B cell (primary cell): ENCODE measurements around the gene FOXP4. TPM values are rescaled to one million over a fixed set of nuclear protein-coding genes. Genes with fewer than 3 reads are reported as not detected.

ENCODE experiments used
- ATAC-seq: fragments of 200-7000 bp; cut with Tn5 transposase; one replicate; pipeline ENCODE4 v1.10.0; 2021; ENCODE audit warnings: low read depth, mild to moderate bottlenecking, moderate number of reproducible peaks, moderate library complexity
- CTCF ChIA-PET: fragments of 350-600 bp; sonication (Branson Sonifier 250); formaldehyde crosslinking; loops from one replicate; lab custom pipeline; 2021; ENCODE audit warnings: antibody characterized with exemption, inconsistent platforms; lab: Charles Lee
- POLR2A ChIA-PET: fragments of 350-600 bp; sonication (Branson Sonifier 250); formaldehyde crosslinking; loops from one replicate; lab custom pipeline; 2021; ENCODE audit warnings: antibody characterized with exemption; lab: Charles Lee
- DNase-seq: peaks from one replicate; pipeline ENCODE4 v3.0.0; 2013
- H2AFZ ChIP-seq: 2 replicates; pipeline ENCODE4 v1.6.1; 2012; ENCODE audit warnings: mild to moderate bottlenecking, low read depth, low read length; ENCODE audit not compliant: insufficient read depth, poor library complexity, severe bottlenecking
- H3K27ac ChIP-seq, 2 donors: 1 replicate in 1 of 2; 2 replicates in 1 of 2; pipeline ENCODE4 v1.5.1; 2012 to 2013; ENCODE audit warnings: low read length in 2 of 2, mild to moderate bottlenecking in 2 of 2, moderate library complexity in 1 of 2
- H3K27me3 ChIP-seq, 4 experiments: fragments of 200-600 bp in 1 of 4; sonication (generic) in 1 of 4; replicated peaks in 1 of 4; 1 replicate in 2 of 4; 2 replicates in 2 of 4; pipeline versions ENCODE4 v1.6.1 to v1.7.0; 2013 to 2016; ENCODE audit warnings: low read length in 3 of 4, mild to moderate bottlenecking in 2 of 4, mixed read lengths in 1 of 4, moderate library complexity in 1 of 4; ENCODE audit not compliant: insufficient read depth in 4 of 4, control insufficient read depth in 3 of 4; ENCODE audit errors: control extremely low read depth in 1 of 4
- H3K36me3 ChIP-seq, 2 experiments: replicated peaks in 1 of 2; 1 replicate in 1 of 2; 2 replicates in 1 of 2; pipeline versions ENCODE4 v1.6.1 to v1.7.1; 2013; ENCODE audit warnings: low read length in 1 of 2; ENCODE audit not compliant: insufficient read depth in 2 of 2, control insufficient read depth in 1 of 2; ENCODE audit errors: control extremely low read depth in 1 of 2, extremely low read depth in 1 of 2
- H3K4me1 ChIP-seq, 2 donors: fragments of 200-600 bp in 1 of 2; sonication (generic) in 1 of 2; 1 replicate in 1 of 2; 2 replicates in 1 of 2; pipeline versions ENCODE4 v1.5.1 to v1.6.1; 2013 to 2017; ENCODE audit warnings: low read length in 2 of 2; ENCODE audit not compliant: control insufficient read depth in 2 of 2, insufficient read depth in 2 of 2
- H3K4me2 ChIP-seq: replicated peaks from 2 replicates; pipeline ENCODE3; 2012; ENCODE audit warnings: mild to moderate bottlenecking, low read depth, low read length; ENCODE audit not compliant: poor library complexity, severe bottlenecking
- H3K4me3 ChIP-seq, 5 experiments: fragments of 200-600 bp in 1 of 5; sonication (generic) in 1 of 5; 1 replicate in 3 of 5; 2 replicates in 2 of 5; pipeline versions ENCODE4 v1.5.1 to v1.7.0; 2011 to 2016; ENCODE audit warnings: low read length in 4 of 5, mild to moderate bottlenecking in 4 of 5, low read depth in 2 of 5, control low read depth in 1 of 5, moderate library complexity in 1 of 5; ENCODE audit not compliant: insufficient read depth in 1 of 5; ENCODE audit errors: control extremely low read depth in 1 of 5, extremely low read depth in 1 of 5
- H3K79me2 ChIP-seq: fragments of 200-600 bp; sonication (generic); one replicate; pipeline ENCODE4 v1.6.0; 2016; ENCODE audit warnings: low read length; ENCODE audit not compliant: control insufficient read depth, insufficient read depth
- H3K9ac ChIP-seq: fragments of 200-600 bp; sonication (generic); 2 replicates; pipeline ENCODE4 v1.6.1; 2017; ENCODE audit warnings: mild to moderate bottlenecking, low read length, moderate library complexity
- H3K9me3 ChIP-seq, 3 donors: one replicate each; pipeline versions ENCODE4 v1.6.1 to v1.7.1; 2013; ENCODE audit warnings: low read length in 2 of 3; ENCODE audit not compliant: control insufficient read depth in 2 of 3, insufficient read depth in 1 of 3; ENCODE audit errors: control extremely low read depth in 1 of 3
- H4K20me1 ChIP-seq: 2 replicates; pipeline ENCODE4 v1.6.0; 2012; ENCODE audit warnings: mild to moderate bottlenecking, low read length; ENCODE audit not compliant: insufficient read depth, control insufficient read depth, poor library complexity, severe bottlenecking
- H3K27ac Mint-ChIP-seq: one replicate; pipeline ENCODE4 v1.8.0; 2021; ENCODE audit warnings: mixed read lengths
- H3K27me3 Mint-ChIP-seq: one replicate; pipeline ENCODE4 v1.8.0; 2021; ENCODE audit warnings: mixed read lengths
- H3K4me1 Mint-ChIP-seq: one replicate; pipeline ENCODE4 v1.8.0; 2021; ENCODE audit warnings: mixed read lengths
- H3K4me3 Mint-ChIP-seq: one replicate; pipeline ENCODE4 v1.8.0; 2021; ENCODE audit warnings: mixed read lengths
- H3K9me3 Mint-ChIP-seq: one replicate; pipeline ENCODE4 v1.8.0; 2022; ENCODE audit warnings: mixed read lengths; ENCODE audit not compliant: insufficient read depth
- EZH2 ChIP-seq: IDR thresholded peaks from 2 replicates; pipeline ENCODE4 v1.6.1; 2012; ENCODE audit warnings: borderline replicate concordance, low read depth, mild to moderate bottlenecking, moderate library complexity, low read length; ENCODE audit not compliant: insufficient read depth, poor library complexity, severe bottlenecking
- WGBS: methylation state at CpG from one replicate; pipeline ENCODE4 v1.1.5; 2013; ENCODE audit warnings: missing lambda C conversion rate; ENCODE audit not compliant: insufficient coverage; 5-methylcytosine and 5-hydroxymethylcytosine counted together
- intact Hi-C: fragments of 100-400 bp; cut with micrococcal nuclease; formaldehyde crosslinking; loops from one replicate; pipeline ENCODE4 v1.10.0; 2022
- polyA plus RNA-seq: library from polyadenylated mRNA; depleted of rRNA; stranded (reverse); fragments of >200 nt; gene quantifications from 2 replicates; pipeline ENCODE4 v1.2.3, GENCODE V29; 2012
- total RNA-seq, 2 donors: library from RNA; stranded (reverse); fragments of 120-200 nt in 1 of 2; gene quantifications; 1 replicate in 1 of 2; 2 replicates in 1 of 2; pipeline versions ENCODE4 v1.2.3 to v1.2.4, GENCODE V29; 2013 to 2022
- TF ChIP-seq, protein P1 (sequence below): fragments of 200-600 bp; IDR thresholded peaks from one replicate; pipeline ENCODE4 v1.8.0; 2022; ENCODE audit warnings: antibody characterized with exemption, mild to moderate bottlenecking

Gene FOXP4
- total and polyA plus RNA-seq, 2 donors (not counting 1 experiment from before 2014, with no cell fraction given), result 17.0 to 38.7 TPM

DNA sequence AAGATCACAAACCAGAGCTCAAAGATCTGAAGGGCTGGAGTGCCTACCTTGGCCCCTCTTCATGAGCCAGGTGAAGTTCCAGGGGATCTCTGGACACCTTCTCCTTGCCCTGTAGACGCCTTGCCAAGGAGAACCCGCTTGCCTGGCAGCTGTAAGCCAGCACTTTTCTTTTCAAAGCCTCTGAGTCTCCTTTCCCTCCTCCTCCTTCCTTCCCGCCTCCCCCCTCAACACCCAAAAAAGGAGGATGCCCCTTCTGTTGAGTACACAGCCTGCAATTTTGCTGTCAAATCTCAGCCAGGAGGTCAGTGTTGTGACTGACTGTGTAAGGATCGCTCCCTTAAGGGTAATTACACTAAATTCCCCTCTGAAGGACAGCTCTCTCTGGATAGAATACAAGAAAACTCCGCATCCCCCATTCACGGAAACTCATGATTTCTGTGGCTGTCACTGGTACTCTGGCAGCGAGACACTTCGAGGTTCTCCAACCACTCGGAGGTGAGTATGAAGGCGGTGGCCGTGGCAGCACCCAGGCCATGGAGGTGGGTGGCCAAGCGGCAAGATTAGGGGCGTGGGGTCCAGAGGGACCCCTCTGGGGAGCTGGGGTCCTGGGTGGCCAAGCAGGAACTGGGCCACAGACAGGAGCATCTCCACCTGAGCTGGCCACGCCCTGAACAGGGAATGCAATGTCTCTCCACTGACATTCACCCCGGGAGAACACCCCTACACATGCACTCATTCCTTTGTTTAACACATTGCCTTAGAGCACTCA is 23.2 kb upstream of the FOXP4 start:
- H3K27me3 ChIP-seq, result peaks cover 0 to 16% (median 1%) of the 10 kb centered on the region in 4 experiments
- WGBS, result 87% methylated on average over 14 of the region's 15 CpGs
- no peak overlapping the region for H3K27ac ChIP-seq
- peaks cover 9 to 10% of the 10 kb centered on the region in 2 donors for H3K4me1 ChIP-seq
- H3K9me3 ChIP-seq, result peaks cover 0 to 3% (median 0%) of the 10 kb centered on the region in 3 donors
- no peaks in the 10 kb centered on the region for H3K36me3 ChIP-seq
- no peak for DNase-seq
- intact Hi-C loops, result no loop called here
- no peak overlapping the region for H2AFZ ChIP-seq
- no peak overlapping the region for H3K4me3 ChIP-seq
- no peak overlapping the region for H3K27ac Mint-ChIP-seq
- CTCF ChIA-PET, result no interaction called here
- H3K9me3 Mint-ChIP-seq, result no peaks in the 10 kb centered on the region
- H3K4me3 Mint-ChIP-seq, result no peak overlapping the region
- H3K9ac ChIP-seq, result no peak overlapping the region
- no peak overlapping the region for H3K4me2 ChIP-seq
- peaks cover 21% of the 10 kb centered on the region for H3K27me3 Mint-ChIP-seq
- no peak for ATAC-seq
- TF ChIP-seq EZH2, result no peak
- TF ChIP-seq, protein P1, sequence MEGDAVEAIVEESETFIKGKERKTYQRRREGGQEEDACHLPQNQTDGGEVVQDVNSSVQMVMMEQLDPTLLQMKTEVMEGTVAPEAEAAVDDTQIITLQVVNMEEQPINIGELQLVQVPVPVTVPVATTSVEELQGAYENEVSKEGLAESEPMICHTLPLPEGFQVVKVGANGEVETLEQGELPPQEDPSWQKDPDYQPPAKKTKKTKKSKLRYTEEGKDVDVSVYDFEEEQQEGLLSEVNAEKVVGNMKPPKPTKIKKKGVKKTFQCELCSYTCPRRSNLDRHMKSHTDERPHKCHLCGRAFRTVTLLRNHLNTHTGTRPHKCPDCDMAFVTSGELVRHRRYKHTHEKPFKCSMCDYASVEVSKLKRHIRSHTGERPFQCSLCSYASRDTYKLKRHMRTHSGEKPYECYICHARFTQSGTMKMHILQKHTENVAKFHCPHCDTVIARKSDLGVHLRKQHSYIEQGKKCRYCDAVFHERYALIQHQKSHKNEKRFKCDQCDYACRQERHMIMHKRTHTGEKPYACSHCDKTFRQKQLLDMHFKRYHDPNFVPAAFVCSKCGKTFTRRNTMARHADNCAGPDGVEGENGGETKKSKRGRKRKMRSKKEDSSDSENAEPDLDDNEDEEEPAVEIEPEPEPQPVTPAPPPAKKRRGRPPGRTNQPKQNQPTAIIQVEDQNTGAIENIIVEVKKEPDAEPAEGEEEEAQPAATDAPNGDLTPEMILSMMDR, result no peak
- POLR2A ChIA-PET, result no interaction called here
- H3K79me2 ChIP-seq, result no peaks in the 10 kb centered on the region
- no peaks in the 10 kb centered on the region for H4K20me1 ChIP-seq
- H3K4me1 Mint-ChIP-seq, result peaks cover 11% of the 10 kb centered on the region

DNA sequence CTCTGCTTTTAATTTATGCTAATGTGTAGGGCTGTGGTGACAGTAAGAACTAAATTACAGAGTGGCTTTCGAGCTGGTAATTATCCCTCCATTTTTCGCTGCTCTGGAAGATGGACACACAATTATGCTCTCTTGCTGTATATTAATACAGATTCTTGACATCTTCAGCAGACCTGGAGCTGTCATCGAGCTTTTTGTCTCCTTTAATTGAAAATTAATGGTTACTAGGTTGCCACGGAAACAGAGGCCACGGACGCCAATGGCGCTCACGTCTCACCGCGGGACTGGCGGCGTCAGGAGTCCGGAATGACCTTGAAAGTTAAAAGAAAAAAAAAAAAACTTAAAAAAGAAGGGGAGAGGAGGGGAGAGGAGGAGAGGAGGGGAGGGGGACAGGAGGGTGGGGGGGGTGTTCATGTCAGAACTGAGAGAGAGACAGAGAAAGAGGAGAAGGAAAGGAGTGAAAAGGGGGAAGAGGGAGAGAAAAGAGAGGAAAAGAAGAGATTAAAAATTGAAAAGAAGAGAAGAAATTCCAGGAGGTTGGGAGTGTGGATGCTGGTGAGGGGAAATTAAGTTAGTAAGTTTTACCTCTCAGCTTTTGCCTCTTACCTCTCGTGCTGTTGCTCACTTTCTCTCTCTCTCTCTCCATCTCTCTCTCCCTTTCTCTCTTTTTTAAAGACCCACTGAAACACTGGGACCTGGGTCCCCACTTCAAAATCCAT is 22.1 kb upstream of the FOXP4 start:
- no peak overlapping the region for H3K9ac ChIP-seq
- TF ChIP-seq, protein P1, result no peak
- TF ChIP-seq EZH2, result no peak
- H3K4me3 ChIP-seq, result no peak overlapping the region
- no peak overlapping the region for H3K4me2 ChIP-seq
- H3K4me1 Mint-ChIP-seq, result peaks cover 22% of the 10 kb centered on the region
- no peaks in the 10 kb centered on the region for H3K79me2 ChIP-seq
- no peaks in the 10 kb centered on the region for H4K20me1 ChIP-seq
- H3K27me3 ChIP-seq, result peaks cover 0 to 16% (median 1%) of the 10 kb centered on the region in 4 experiments
- H3K27ac ChIP-seq, result no peak overlapping the region
- no peak overlapping the region for H2AFZ ChIP-seq
- CTCF ChIA-PET, result no interaction called here
- no peaks in the 10 kb centered on the region for H3K9me3 Mint-ChIP-seq
- DNase-seq (no peak), ATAC-seq (no peak)
- no peaks in the 10 kb centered on the region for H3K36me3 ChIP-seq
- no peak overlapping the region for H3K27ac Mint-ChIP-seq
- intact Hi-C loops, result no loop called here
- H3K4me3 Mint-ChIP-seq, result no peak overlapping the region
- H3K27me3 Mint-ChIP-seq, result peaks cover 21% of the 10 kb centered on the region
- 96% methylated on average over 8 of the region's 14 CpGs for WGBS
- peaks cover 0 to 3% (median 0%) of the 10 kb centered on the region in 3 donors for H3K9me3 ChIP-seq
- peaks cover 16 to 18% of the 10 kb centered on the region in 2 donors for H3K4me1 ChIP-seq
- POLR2A ChIA-PET, result no interaction called here
